Measurements from ENCODE around the gene SLC44A5.

DNA sequence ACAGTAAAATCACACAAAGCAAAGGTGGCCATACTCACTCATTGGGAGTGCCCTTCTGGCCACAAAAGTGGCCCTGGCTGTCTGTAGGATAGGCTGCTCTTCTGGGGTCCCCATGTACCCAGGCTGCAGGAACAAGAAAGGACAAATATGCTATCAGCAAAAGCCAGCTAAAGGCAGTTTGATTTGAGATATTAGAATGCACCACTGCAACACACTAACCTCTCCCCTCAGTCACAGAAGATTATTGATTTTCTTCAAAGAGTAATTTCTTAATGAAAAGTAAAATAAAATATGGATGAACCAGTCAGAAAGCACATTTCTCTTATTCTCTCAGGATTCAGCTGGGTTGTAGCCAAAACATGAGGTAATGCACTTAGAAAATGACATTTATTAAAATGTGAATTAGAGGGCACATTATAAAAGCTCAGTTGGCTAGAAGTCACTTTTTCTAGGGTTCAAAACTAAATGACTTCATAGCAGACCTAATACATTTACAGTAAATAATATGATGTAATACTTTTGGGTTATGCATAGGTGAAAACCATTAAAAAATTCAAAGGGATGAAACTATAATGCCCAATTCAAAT is 335.9 kb downstream of the SLC44A5 start:
- TF ChIP-seq, protein P1, sequence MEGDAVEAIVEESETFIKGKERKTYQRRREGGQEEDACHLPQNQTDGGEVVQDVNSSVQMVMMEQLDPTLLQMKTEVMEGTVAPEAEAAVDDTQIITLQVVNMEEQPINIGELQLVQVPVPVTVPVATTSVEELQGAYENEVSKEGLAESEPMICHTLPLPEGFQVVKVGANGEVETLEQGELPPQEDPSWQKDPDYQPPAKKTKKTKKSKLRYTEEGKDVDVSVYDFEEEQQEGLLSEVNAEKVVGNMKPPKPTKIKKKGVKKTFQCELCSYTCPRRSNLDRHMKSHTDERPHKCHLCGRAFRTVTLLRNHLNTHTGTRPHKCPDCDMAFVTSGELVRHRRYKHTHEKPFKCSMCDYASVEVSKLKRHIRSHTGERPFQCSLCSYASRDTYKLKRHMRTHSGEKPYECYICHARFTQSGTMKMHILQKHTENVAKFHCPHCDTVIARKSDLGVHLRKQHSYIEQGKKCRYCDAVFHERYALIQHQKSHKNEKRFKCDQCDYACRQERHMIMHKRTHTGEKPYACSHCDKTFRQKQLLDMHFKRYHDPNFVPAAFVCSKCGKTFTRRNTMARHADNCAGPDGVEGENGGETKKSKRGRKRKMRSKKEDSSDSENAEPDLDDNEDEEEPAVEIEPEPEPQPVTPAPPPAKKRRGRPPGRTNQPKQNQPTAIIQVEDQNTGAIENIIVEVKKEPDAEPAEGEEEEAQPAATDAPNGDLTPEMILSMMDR (IDR thresholded peaks at IDR 0.05), result no peak
- no peak for TF ChIP-seq EZH2 (IDR thresholded peaks at IDR 0.05; ENCODE audit: borderline replicate concordance, insufficient read depth, low read depth, low read length, poor library complexity, severe bottlenecking)
